IPS DF 19.7 (cell line): ENCODE measurements around the gene C1QL4.
"Not testable (repeated sequence)": the region's sequence is repeated elsewhere in the genome, so short reads cannot be mapped to it uniquely, and the experiment has no call there.

ENCODE experiments used
- DNase-seq: peaks from one replicate; pipeline ENCODE4 v3.0.0-alpha.2; 2013; ENCODE audit warnings: low read depth, low spot score

C1QL4 gene

GRCh38 chr12:49336645-49337584, at the start of gene C1QL4:
Gene C1QL4, minus strand, starts transcription at chr12:49337188. Its CDS starts 711 bp downstream, at chr12:49336477.
- DNase-seq = no peak

GRCh38 chr12:49380184-49380583, 43.2 kb upstream of the C1QL4 start:
- DNase-seq = not testable (repeated sequence)

GRCh38 chr12:49377386-49377785, 40.4 kb upstream of the C1QL4 start:
- no peak for DNase-seq

GRCh38 chr12:49375406-49375805, 38.4 kb upstream of the C1QL4 start:
- DNase-seq = no peak

- DNase-seq = no peak
Measured at GRCh38 chr12:49370539-49370938, 33.6 kb upstream of the C1QL4 start.

GRCh38 chr12:49369411-49370145, 32.6 kb upstream of the C1QL4 start:
- DNase-seq = no peak

- DNase-seq = no peak
Measured at GRCh38 chr12:49368240-49368600, 31.2 kb upstream of the C1QL4 start.

GRCh38 chr12:49367381-49368239, 30.6 kb upstream of the C1QL4 start, which contains the start of gene SPATS2:
Gene SPATS2, plus strand, starts transcription at chr12:49367462. Its CDS starts 93,551 bp downstream, at chr12:49461013.
- DNase-seq = no peak

- no peak for DNase-seq
Measured at GRCh38 chr12:49366652-49367380, 29.8 kb upstream of the C1QL4 start.

GRCh38 chr12:49366096-49366651, 29.2 kb upstream of the C1QL4 start:
- no peak for DNase-seq

GRCh38 chr12:49365542-49365941, 28.6 kb upstream of the C1QL4 start:
- no peak for DNase-seq

- no peak for DNase-seq
Measured at GRCh38 chr12:49364989-49365388, 28.0 kb upstream of the C1QL4 start.

GRCh38 chr12:49362077-49362476, 25.1 kb upstream of the C1QL4 start:
- DNase-seq = no peak

- DNase-seq = no peak
Measured at GRCh38 chr12:49359671-49360070, 22.7 kb upstream of the C1QL4 start.

GRCh38 chr12:49358483-49359141, 21.6 kb upstream of the C1QL4 start:
- DNase-seq = no peak

GRCh38 chr12:49357103-49357678, 20.2 kb upstream of the C1QL4 start:
- DNase-seq = no peak

- no peak for DNase-seq
Measured at GRCh38 chr12:49355913-49356312, 18.9 kb upstream of the C1QL4 start.

GRCh38 chr12:49352351-49352750, 15.4 kb upstream of the C1QL4 start:
- DNase-seq = no peak

- no peak for DNase-seq
Measured at GRCh38 chr12:49349266-49349665, 12.3 kb upstream of the C1QL4 start.

- no peak for DNase-seq
Measured at GRCh38 chr12:49348781-49349180, 11.8 kb upstream of the C1QL4 start.
